Stomach smooth muscle (tissue), 2 donors: ENCODE results near the gene PNKP.

Source experiments
- H3K27ac ChIP-seq: one replicate; pipeline ENCODE4 v1.7.0; 2013; ENCODE audit warnings: mild to moderate bottlenecking, low read length, inconsistent platforms
- H3K27me3 ChIP-seq, 2 donors: one replicate each; pipeline ENCODE4 v1.7.0; 2013; ENCODE audit warnings: low read length in 2 of 2; ENCODE audit not compliant: insufficient read depth in 2 of 2, control insufficient read depth in 1 of 2
- H3K36me3 ChIP-seq, 2 donors: one replicate each; pipeline ENCODE4 v1.7.0; 2013; ENCODE audit warnings: low read length in 2 of 2; ENCODE audit not compliant: control insufficient read depth in 2 of 2, insufficient read depth in 2 of 2
- H3K4me1 ChIP-seq: one replicate; pipeline ENCODE4 v1.7.0; 2013; ENCODE audit warnings: low read length; ENCODE audit not compliant: control insufficient read depth, insufficient read depth
- H3K4me3 ChIP-seq, 2 donors: one replicate each; pipeline ENCODE4 v1.7.0; 2013; ENCODE audit warnings: low read length in 2 of 2
- H3K9ac ChIP-seq, 2 donors: one replicate each; pipeline ENCODE4 v1.7.0; 2013; ENCODE audit warnings: low read length in 2 of 2, mild to moderate bottlenecking in 1 of 2
- H3K9me3 ChIP-seq, 2 donors: one replicate each; pipeline ENCODE4 v1.7.0; 2013; ENCODE audit warnings: low read length in 2 of 2; ENCODE audit not compliant: control insufficient read depth in 2 of 2
- donor health status: healthy.
- donor health status: Pancreatic carcinoma.

PNKP gene

DNA sequence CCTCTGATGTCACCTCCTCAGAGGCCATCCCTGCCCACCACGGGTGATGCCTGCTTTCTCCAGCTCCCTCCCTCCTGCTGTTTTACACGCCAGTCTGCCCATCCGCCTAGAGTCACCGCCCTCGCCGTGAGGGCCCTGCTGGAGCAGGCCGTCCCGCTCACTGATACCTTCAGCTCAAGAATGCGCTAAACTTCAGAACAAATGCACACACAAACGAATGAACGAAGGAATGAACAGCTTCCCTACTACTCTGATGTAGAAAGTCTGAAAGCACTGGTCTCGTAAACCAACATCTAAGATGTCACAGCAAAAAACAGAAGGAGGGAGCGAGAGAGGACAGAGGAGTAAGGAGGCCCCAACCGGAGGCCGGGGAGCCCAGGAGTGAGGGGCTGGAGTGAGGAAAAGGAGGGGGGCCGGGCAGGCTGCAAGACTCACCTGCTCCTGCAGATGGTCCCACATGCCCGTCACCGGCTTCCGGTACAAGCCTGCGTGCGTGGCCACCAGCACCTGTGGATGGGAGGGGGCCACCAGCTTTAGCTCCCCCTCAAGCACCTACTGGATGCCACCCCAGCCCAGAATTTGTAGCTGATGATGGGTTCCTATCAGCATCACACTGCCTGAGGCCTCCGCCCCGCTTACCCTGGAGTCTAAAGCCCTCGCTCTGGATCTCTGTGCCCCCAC, 4.0 kb downstream of the PNKP start:
- H3K4me1 ChIP-seq: peaks cover 29% of the 10 kb centered on the region
- no peak overlapping the region for H3K4me3 ChIP-seq
- peaks cover 12 to 24% of the 10 kb centered on the region in 2 donors for H3K36me3 ChIP-seq

DNA sequence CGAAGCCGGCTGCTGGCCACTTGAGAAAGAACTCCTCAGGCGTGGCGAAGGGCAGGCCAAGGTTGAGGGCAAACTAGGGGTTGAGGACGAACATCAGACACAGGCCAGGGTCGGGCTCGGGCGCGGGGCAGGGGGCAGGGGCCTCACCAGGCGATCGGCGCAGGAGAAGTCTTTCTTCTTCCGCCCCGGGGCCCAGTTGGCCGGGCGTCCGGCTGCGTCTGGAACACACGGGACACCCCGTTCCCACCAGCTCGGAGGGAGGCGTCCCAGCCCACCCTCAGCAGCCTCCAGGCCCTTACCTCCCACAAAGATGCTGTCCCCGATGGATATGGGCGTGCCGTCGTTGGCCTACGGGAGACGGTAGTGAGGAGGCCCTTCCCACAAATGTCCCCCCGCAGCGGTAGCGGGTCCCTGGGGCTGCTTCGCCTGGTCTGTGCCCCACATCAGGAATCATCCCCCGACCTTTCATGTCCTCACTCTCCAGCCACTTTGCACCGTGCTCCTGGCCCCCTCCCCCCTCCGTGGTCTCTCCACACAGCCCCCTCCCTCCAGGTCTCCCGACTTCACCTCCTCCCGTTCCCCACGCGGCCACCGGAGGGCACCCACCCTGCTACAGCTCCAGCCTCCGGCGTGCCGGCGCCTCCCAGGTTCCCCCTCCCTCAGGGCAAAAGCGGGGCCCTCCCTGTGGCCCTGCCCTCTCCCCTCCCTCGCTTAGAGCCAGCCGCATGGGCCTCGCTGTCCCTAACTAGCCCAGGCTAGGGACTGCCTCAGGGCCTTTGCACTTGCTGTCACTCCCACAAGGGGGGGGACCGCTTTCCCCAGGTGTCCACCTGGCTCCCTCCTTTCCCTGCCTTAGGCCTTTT, 4.8 kb downstream of the PNKP start:
- Histone ChIP-seq H3K9ac (no peak overlapping the region), H3K4me1 (peaks cover 22% of the 10 kb centered on the region), H3K36me3 (peaks cover 13 to 28% of the 10 kb centered on the region in 2 donors), H3K27me3 (no peaks in the 10 kb centered on the region), H3K4me3 (no peak overlapping the region), H3K27ac (no peak overlapping the region), H3K9me3 (no peaks in the 10 kb centered on the region)

More for the DNA sequence above, 4.0 kb downstream of the PNKP start:
- Histone ChIP-seq H3K27me3 (no peaks in the 10 kb centered on the region), H3K27ac (no peak overlapping the region), H3K9me3 (no peaks in the 10 kb centered on the region), H3K9ac (no peak overlapping the region)

DNA sequence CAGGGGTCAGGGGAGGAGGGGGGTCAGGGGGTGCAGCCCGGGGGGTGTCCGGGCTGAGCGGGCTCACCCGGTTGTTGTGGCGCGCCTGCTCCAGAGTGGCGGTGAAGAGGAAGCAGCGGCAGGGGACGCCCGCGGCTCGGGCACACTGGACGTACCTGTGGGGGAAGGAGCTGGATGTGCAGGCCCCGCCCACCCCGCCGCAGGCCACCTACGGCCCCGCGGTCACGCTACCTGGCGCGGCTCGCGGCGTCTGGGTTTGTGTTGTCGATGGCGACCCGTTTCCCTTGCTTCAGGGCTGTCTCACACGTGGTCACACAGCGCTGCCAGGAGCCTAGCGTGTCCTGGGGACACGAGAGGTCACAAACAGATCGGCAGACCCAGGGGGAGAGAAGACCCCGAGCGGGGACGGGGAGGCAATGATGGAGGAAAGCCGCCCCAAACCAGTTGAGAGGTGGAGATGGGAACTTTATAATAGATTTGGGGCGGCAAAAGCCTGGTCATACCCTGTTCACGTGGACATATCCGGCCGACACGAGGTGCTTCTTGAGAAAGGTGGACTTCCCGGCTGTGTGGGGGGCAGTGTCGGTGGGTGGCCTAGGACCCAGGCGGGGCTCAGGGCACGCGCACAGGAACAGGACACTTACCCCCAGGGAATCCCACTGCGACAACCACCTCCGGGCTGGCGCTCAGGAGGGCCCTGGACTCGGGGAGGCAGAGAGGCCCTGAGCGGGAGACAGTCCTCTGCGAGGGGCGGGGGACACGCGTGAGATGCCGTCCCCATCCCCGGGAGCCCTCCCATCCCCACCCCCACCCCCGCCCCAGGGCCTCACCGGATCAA, 5.6 kb downstream of the PNKP start:
- Histone ChIP-seq H3K9me3 (no peaks in the 10 kb centered on the region), H3K4me3 (no peak overlapping the region), H3K27ac (no peak overlapping the region), H3K4me1 (peaks cover 17% of the 10 kb centered on the region), H3K27me3 (no peaks in the 10 kb centered on the region), H3K9ac (no peak overlapping the region), H3K36me3 (peaks cover 22 to 31% of the 10 kb centered on the region in 2 donors)

DNA sequence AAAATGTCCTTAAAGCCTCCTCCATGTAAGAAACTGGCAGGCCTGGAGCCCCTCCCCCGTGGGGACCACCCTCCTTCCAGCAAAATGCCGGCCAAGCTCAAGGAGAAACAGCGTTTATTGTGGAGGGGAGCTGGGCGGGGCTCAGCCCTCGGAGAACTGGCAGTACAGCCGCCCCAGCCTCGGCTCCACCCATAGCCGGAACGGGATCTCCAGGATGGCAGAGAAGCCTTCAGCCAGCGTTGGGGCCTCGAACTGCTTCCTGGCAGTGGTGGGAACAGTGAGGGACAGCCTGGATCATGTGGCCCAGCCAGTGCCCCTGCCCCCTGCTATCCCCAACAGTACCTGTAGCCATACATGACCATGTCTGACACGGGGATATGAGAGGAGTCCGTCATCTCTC, 6.3 kb downstream of the PNKP start:
- H3K4me3 ChIP-seq: no peak overlapping the region
- H3K36me3 ChIP-seq: peaks cover 23 to 34% of the 10 kb centered on the region in 2 donors
- peak overlapping the region; percentile 24 for H3K27ac ChIP-seq

DNA sequence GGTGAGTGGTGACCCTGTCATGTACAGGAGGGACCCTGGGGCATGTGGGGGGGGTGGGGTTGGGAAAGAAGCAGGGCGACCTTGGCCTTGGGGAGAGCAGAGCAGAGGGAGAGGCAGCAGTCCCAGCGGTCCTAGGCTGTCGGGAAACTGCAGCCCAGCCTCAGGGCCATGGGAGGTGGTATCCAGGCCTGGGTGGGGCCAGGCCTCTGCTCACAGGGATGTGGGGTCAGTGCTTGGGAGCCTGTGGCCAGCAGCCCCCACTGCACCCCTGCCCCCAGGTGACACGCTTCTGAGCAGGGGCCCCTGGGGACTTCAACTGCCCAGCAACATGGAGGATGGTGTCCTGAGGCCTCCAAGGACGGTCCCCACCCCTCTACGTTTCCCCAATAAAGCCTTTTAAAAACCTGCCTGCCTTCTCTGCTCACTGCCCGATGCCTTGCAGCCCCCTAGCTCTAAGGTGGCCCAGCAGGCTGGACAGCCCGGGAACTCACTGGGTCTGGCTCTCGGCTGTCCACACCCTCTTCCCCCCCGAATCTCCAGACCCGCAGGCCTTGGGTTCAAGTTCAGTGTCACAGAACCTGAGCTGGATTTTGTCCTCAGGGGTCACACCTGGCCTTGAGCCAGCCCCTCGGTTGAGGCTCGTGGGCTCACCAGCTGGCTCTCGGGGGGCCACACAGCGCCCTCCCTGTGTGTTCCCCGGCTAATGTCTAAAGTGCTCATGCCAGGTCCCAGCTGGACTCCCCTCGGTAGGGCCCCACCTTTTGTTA, 6.9 kb downstream of the PNKP start:
- Histone ChIP-seq H3K27ac (peak overlapping the region; percentile 24), H3K27me3 (no peaks in the 10 kb centered on the region), H3K36me3 (peaks cover 23 to 36% of the 10 kb centered on the region in 2 donors)

More for the DNA sequence above, 6.3 kb downstream of the PNKP start:
- H3K9me3 ChIP-seq: no peaks in the 10 kb centered on the region
- H3K27me3 ChIP-seq: no peaks in the 10 kb centered on the region
- H3K4me1 ChIP-seq: peaks cover 10% of the 10 kb centered on the region
- H3K9ac ChIP-seq: no peak overlapping the region

DNA sequence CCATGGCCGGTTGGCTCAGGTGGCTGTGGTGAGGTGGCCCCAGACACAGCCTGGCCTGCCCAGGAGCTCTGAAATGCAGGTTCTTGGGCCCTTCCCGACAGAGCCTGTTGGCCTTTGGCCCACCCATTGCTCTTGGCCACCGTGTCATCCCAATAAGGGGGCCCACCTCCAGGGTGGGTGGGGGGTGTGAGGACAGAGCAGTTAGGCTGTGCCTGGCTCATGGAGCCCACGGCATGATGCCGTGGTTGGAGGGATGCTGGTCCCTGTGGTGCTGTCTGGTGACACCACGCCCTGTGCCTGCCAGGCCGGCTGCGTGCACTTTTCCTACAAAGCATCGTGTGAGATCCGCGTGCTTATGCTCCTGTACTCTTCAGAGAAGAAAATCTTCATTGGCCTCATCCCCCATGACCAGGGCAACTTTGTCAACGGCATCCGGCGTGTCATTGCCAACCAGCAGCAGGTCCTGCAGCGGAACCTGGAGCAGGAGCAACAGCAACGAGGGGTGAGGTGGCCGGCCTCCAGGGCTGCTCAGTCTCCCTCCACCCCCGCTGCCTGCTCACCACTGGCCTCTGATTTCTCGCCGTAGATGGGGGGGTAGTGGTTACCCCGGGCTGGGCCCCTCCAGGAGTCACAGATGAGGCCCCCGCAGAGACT, 7.6 kb downstream of the PNKP start:
- H3K27me3 ChIP-seq: no peaks in the 10 kb centered on the region
- peaks cover 23 to 41% of the 10 kb centered on the region in 2 donors for H3K36me3 ChIP-seq
- H3K4me3 ChIP-seq: no peak overlapping the region
- H3K9ac ChIP-seq: no peak overlapping the region
- H3K27ac ChIP-seq: no peak overlapping the region
- H3K9me3 ChIP-seq: no peaks in the 10 kb centered on the region
- H3K4me1 ChIP-seq: no peaks in the 10 kb centered on the region

More for the DNA sequence above, 6.9 kb downstream of the PNKP start:
- H3K4me1 ChIP-seq: peaks cover 5% of the 10 kb centered on the region
- no peak overlapping the region for H3K9ac ChIP-seq
- no peak overlapping the region for H3K4me3 ChIP-seq
- H3K9me3 ChIP-seq: no peaks in the 10 kb centered on the region

DNA sequence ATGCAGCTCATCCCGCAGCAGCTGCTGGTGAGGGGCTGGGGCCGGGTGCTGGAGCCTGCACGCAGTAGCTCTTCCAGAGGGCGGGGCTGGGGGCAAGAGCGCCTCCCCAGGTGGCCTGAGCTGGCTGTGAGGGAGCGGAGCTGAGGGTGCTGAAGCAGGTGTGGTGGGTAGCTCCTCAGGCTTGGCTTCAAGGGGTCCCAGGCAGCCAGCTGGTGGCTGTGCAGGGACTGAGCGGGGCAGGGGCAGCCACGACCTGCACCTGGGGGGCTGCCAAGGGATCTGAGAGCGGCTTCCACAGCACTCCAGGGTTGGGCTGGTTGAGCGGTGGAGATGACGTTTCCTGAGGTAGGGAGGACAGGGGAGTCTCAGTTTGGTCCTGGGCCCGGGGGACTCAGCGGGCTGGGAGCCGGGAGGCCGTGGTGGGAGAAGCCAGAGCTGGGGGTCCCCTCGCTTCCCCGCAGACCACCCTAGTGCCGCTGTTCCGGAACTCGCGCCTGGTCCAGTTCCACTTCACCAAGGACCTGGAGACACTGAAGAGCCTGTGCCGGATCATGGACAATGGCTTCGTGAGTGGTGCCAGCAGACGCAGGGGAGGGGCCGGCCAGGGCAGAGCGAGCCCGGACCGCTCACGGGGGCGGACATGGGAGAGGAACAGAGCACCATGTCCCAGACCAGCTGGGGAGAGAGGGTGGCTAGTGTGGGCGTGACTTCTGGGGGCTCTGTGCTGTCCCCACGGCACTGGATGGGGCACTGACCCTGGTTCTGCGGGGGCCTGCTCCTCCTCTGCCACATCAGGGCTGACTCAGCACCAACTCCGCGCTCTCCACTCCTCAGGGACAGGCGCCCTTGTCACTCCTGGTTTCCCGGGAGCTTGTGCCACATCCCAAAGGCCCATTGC, 9.0 kb downstream of the PNKP start:
- Histone ChIP-seq H3K9me3 (no peaks in the 10 kb centered on the region), H3K27ac (no peak overlapping the region), H3K36me3 (peaks cover 16 to 30% of the 10 kb centered on the region in 2 donors), H3K27me3 (no peaks in the 10 kb centered on the region), H3K4me3 (no peak overlapping the region), H3K4me1 (peaks cover 7% of the 10 kb centered on the region), H3K9ac (no peak overlapping the region)

DNA sequence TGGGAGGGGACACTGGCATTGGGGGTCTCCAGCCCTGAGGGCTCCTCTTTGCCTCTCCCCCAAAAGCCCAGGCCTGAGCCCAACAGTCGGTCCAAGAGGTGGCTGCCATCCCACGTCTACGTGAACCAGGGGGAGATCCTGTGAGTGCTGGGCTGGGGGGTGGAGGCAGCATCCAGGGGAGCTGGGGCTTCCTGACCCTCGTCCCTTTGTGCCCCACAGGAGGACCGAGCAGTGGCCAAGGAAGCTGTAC, 9.6 kb downstream of the PNKP start:
- Histone ChIP-seq H3K36me3 (peaks cover 16 to 28% of the 10 kb centered on the region in 2 donors), H3K27ac (no peak overlapping the region), H3K27me3 (no peaks in the 10 kb centered on the region), H3K9me3 (no peaks in the 10 kb centered on the region), H3K4me3 (no peak overlapping the region), H3K9ac (no peak overlapping the region), H3K4me1 (peaks cover 12% of the 10 kb centered on the region)

DNA sequence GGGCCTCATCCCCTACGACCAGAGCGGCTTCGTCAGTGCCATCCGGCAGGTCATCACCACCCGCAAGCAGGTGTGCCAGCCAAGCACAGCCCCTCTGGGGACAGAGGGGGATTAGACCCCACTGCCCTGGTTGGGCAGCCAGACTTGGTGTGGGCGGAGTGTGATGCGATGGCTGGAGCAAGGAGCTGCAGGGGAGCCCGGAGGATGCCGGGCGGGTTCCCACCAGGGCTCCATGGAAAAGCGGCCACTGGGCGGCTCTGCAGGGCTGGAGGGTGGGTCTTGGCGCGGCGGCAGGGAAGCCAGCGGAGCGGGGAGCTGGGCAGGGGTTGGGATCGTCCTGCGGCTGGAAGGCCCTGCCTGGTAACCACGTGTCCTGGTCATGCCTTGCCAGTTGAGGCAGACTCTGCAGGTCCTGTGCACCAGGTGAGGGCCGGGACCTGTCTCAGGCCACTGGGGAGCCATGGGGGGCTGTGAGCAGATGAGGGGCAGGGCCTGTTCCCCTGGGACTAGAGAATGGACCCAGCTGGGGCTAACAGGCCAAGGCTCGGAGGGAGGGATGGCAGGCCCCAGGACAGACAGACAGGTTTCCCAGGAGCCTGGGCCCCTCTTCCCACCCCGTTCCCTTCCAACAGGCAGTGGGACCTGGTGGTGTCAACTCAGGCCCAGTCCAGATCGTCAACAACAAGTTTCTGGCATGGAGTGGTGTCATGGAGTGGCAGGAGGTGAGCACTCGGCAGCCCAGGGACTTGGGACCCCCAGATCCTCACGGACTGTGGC, 10.1 kb downstream of the PNKP start:
- no peaks in the 10 kb centered on the region for H3K27me3 ChIP-seq
- peaks cover 16 to 28% of the 10 kb centered on the region in 2 donors for H3K36me3 ChIP-seq
- no peak overlapping the region for H3K27ac ChIP-seq
- H3K4me3 ChIP-seq: no peak overlapping the region
- H3K4me1 ChIP-seq: peaks cover 17% of the 10 kb centered on the region
- no peak overlapping the region for H3K9ac ChIP-seq
- no peaks in the 10 kb centered on the region for H3K9me3 ChIP-seq
